Measurements from ENCODE around the gene THAP3.

THAP3 gene

DNA sequence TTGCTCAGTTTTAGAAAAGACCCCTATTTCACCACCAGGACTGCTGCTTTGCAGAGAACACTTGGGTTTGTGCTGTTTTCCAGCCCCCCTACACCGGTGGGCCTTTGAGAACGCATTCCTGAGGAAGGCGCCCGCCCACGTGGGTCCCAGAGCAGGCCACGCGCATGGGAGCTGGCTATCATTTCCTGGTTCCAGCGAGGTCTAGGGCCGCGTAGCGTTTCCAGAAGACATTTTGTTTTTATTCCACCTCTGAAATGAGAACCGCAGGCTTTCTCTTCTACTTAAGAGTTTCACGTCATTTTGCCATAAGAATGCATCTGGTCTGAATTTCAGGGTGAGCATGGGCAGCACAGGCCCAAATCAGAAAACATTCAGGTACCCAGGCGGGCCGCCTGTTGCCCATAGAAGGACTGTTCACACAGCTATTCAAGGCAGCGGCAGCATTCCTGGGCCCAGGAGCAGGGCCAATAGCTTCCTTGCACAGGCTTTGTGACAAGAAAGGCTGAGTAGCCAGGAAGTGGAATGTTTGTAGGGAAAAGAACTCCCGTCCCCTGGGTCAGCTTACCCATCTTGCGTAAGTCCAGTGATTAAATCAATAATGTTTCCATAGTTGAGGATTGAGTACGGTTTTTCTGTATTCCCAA is 20.6 kb upstream of the THAP3 start:
- Mint-ChIP-seq H3K4me1 (peaks cover 52% of the 10 kb centered on the region), H3K4me3 (peak overlapping the region; percentile 73), H3K9me3 (no peaks in the 10 kb centered on the region), H3K36me3 (ENCODE audit: low read depth) (no peaks in the 10 kb centered on the region), H3K27me3 (ENCODE audit: low read depth, poor library complexity) (peaks cover 2% of the 10 kb centered on the region), H3K27ac (peak overlapping the region; percentile 96)
- DNase-seq, result peak; percentile 63
- TF ChIP-seq CTCF (IDR thresholded peaks at IDR 0.05), result no peak

- H3K4me3 Mint-ChIP-seq, result peak overlapping the region; percentile 90
- TF ChIP-seq CTCF (IDR thresholded peaks at IDR 0.05), result no peak
- no peaks in the 10 kb centered on the region for H3K9me3 Mint-ChIP-seq
- H3K27ac Mint-ChIP-seq, result peak overlapping the region; percentile 87
- H3K36me3 Mint-ChIP-seq (ENCODE audit: low read depth), result peaks cover 9% of the 10 kb centered on the region
- DNase-seq, result no peak
- peaks cover 34% of the 10 kb centered on the region for H3K4me1 Mint-ChIP-seq
- H3K27me3 Mint-ChIP-seq (ENCODE audit: low read depth, poor library complexity), result peaks cover 3% of the 10 kb centered on the region
Measured at GRCh38 chr1:6612641-6613360, 11.9 kb upstream of the THAP3 start.

DNA sequence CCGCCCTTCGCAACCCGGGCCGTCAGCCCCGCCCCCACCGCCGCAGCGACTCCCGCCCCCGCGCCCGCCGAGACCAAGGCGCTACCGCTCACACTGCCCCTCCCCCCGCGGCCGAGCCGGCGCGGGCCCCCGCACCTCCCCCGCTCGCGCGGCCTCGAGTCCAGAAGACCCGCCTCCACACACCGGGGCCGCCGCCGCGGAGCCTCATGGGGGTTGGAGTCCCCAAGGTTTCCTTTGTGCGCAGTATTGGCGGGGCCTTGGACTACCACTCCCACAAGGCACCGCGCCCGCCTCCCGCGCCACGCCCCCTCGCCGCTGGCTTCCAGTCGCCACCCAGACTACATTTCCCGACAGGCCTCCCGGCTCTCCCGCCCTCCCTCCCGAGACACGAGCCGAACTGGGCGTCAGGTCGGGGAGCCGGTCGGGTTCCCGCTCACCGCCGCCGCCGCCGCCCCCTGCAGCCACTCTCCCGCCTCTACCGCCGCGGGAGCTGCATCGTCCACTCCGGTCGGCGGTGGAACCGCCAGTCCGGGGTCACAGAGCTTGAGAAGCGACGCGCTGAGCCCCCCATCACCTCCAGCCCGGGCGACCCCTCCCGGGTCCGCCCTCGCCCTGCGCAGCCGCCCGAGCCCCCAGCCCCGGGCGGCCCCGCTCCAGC is 11.2 kb upstream of the THAP3 start, which contains the start of gene PHF13:
Gene PHF13 (plus strand): TSS at position 371 of the 658 bp plus-strand sequence. CDS start 336 bp downstream, outside the sequence.
- Mint-ChIP-seq H3K36me3 (ENCODE audit: low read depth) (peaks cover 9% of the 10 kb centered on the region), H3K9me3 (no peaks in the 10 kb centered on the region), H3K4me1 (peaks cover 34% of the 10 kb centered on the region), H3K4me3 (peak within 1 kb of the TSS; percentile 90), H3K27me3 (ENCODE audit: low read depth, poor library complexity) (peaks cover 3% of the 10 kb centered on the region), H3K27ac (peak within 1 kb of the TSS; percentile 87)
- peak; percentile 100 for DNase-seq
- no peak for TF ChIP-seq CTCF (IDR thresholded peaks at IDR 0.05)

- Mint-ChIP-seq H3K27ac (no peak overlapping the region), H3K27me3 (ENCODE audit: low read depth, poor library complexity) (peaks cover 3% of the 10 kb centered on the region), H3K36me3 (ENCODE audit: low read depth) (peaks cover 16% of the 10 kb centered on the region), H3K9me3 (no peaks in the 10 kb centered on the region), H3K4me1 (peaks cover 33% of the 10 kb centered on the region), H3K4me3 (peak overlapping the region; percentile 80)
- TF ChIP-seq CTCF (IDR thresholded peaks at IDR 0.05), result no peak
- peak; percentile 72 for DNase-seq
Measured at GRCh38 chr1:6614019-6614928, 10.4 kb upstream of the THAP3 start.

- H3K4me3 Mint-ChIP-seq, result peak overlapping the region; percentile 88
- TF ChIP-seq CTCF (IDR thresholded peaks at IDR 0.05), result no peak
Measured at GRCh38 chr1:6614929-6615785, 9.5 kb upstream of the THAP3 start.

More at GRCh38 chr1:6614929-6615785, 9.5 kb upstream of the THAP3 start:
- peaks cover 3% of the 10 kb centered on the region for H3K27me3 Mint-ChIP-seq (ENCODE audit: low read depth, poor library complexity)
- DNase-seq, result peak; percentile 51
- H3K4me1 Mint-ChIP-seq, result peaks cover 29% of the 10 kb centered on the region
- peaks cover 24% of the 10 kb centered on the region for H3K36me3 Mint-ChIP-seq (ENCODE audit: low read depth)
- peak overlapping the region; percentile 94 for H3K27ac Mint-ChIP-seq
- no peaks in the 10 kb centered on the region for H3K9me3 Mint-ChIP-seq

All from nephron progenitor cell (in vitro differentiated cells).